Esophagus mucosa (tissue), 1 donor: Measurements from ENCODE around the gene NDUFA13. TPM values are rescaled to one million over a fixed set of nuclear protein-coding genes. Genes with fewer than 3 reads are reported as not detected.

Experiments
- ATAC-seq: fragments of 200-7000 bp; cut with Tn5 transposase; one replicate; pipeline ENCODE4 v1.9.1; 2020
- total RNA-seq: library from RNA; stranded (reverse); gene quantifications from one replicate; pipeline ENCODE4 v1.2.4, GENCODE V29; 2023
- donor health status: DM: yes; HTN: yes; CAD: no.

The NDUFA13 gene
- total RNA-seq, 1 donor from 2014 or later: 314 TPM

- ATAC-seq: no peak
These were observed 18.7 kb downstream of the NDUFA13 start for GRCh38 chr19:19534556-19535265.

GRCh38 chr19:19535311-19536191 is 19.5 kb downstream of the NDUFA13 start:
- no peak for ATAC-seq

- ATAC-seq: no peak
These were observed 21.3 kb downstream of the NDUFA13 start for GRCh38 chr19:19537075-19538048.

DNA sequence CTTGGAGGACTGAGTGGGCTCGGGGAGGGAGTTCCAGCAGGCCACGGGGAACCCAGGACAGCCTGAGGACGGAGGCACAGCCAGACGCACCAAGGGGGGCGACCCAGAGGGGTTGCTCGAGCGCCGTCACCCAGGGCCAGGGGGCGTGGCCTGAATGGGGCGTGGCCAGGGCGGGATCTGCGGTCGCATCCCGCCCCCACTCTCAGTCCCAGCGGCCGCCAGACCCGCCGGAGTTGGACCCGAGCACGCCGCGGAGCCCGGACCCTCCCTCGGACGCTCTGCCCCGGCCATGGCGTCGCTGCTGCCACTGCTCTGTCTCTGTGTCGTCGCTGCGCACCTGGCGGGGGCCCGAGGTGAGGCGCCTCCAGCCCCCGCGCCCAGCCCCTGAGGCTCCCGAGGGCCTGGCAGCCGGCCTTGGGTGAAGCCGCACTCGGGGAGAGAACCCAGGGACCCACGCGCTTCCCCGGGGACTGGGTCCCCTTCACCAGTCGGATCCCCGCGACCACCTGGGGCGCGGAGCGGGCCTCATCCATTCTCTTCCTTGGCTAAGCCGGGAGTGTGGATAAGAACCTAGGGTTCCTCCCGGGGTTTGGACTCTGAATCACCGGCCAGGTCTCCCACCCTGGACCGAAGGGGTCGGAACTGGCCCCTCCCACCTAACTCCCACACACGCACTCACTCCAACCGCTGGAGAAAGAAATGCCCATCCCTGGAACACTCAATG is 22.2 kb downstream of the NDUFA13 start, which contains the start of gene CILP2:
TSS of gene CILP2 (plus strand) at position 205 of the 724 bp plus-strand sequence. CDS start at position 290, 85 bp downstream.
- ATAC-seq: no peak

DNA sequence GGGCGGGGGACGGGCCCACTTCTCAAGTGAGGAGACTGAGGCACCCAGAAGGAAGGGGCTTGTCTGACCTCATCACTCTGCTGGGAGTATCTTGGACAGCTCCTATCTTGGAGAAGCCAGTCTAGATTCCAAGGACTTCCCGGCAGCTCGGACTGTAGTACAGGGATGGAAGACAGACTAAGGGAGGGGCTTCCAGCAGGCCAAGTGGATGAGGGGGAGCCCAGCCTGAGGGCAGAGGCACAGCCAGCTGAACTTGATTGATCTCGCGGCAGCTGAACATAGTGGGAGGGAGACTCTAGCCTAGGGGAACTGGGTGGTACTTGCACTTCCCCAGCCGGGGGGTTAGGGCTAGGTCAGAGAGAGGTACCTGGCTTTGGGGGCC is 22.8 kb downstream of the NDUFA13 start:
- ATAC-seq: no peak

- no peak for ATAC-seq
These were observed 23.7 kb downstream of the NDUFA13 start for GRCh38 chr19:19539698-19540063.

DNA sequence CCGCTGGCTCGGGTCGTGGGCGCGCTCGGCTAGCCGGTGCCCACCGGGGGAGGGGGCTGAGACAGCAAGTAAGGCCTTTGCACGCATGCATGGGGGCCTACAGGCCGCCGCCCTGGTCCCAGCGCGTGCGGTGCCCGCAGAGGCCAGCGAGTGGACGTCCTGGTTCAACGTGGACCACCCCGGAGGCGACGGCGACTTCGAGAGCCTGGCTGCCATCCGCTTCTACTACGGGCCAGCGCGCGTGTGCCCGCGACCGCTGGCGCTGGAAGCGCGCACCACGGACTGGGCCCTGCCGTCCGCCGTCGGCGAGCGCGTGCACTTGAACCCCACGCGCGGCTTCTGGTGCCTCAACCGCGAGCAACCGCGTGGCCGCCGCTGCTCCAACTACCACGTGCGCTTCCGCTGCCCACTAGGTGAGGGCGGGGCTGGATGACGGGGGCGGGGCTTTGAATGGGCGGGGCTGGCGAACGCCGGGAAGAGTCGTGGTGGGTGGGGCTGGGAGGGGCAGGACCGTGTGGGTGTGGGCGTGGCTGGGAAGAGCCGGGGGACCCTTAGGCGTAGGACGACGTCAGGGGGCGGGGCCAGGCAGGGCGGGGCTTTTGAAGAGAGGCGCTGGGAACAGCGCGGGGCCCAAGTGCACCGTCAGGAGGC is 24.2 kb downstream of the NDUFA13 start:
- ATAC-seq: peak; percentile 39

DNA sequence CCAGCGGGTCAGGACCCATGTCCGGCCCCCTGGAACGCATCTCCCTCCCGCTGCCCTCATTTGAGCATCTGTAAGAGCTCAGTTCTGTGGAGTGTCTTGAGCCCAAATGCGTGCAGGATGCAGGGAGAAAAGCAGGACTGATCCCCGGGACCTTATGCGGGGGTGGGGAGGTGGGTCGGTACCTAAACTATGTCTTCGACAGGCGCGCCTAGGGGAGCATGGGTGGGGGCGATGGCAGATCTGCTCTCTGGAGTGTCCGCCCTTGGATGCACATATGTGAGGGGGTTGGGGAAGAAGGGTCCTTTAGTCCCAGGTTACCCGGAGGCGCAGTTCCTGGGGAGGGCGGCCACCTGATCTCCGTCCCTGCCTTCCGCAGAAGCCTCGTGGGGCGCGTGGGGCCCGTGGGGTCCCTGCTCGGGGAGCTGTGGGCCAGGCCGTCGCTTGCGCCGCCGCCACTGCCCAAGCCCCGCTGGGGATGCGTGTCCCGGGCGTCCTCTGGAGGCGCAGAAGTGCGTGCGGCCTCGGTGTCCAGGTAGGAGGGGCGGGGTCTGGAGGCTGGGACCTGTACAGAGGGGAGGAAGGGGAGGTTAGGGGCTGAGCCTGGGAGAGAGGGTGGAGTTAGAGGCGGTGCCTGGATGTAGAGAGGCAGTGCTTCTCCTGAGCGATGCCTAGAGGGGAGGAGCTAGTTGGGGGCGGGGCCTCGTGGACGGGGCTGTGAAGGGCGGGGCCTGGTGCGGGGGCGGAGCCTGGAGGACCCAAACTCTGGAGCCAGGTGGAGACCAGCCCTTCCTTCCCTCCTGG is 24.9 kb downstream of the NDUFA13 start:
- peak; percentile 46 for ATAC-seq

DNA sequence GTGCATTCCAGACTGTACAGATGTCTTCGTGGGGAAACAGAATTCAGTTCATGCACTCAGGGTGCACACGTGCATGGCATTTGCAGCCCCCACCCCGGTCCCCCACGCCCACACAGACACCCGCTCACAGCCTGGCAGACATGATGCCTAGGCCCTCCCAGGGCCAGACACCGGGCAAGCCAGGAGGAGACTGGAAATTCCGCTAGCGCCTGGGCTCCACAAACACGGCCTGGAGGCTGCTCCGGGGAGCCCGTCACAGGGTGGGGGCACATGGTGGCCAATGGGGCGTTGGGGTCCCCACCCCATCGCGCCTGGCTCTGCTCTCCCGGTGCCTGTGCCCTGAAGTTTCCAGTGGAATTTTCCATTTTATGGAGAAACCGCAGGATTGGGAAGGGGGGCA is 25.6 kb downstream of the NDUFA13 start:
- no peak for ATAC-seq

GRCh38 chr19:19542507-19542906 is 26.5 kb downstream of the NDUFA13 start:
- ATAC-seq: no peak

DNA sequence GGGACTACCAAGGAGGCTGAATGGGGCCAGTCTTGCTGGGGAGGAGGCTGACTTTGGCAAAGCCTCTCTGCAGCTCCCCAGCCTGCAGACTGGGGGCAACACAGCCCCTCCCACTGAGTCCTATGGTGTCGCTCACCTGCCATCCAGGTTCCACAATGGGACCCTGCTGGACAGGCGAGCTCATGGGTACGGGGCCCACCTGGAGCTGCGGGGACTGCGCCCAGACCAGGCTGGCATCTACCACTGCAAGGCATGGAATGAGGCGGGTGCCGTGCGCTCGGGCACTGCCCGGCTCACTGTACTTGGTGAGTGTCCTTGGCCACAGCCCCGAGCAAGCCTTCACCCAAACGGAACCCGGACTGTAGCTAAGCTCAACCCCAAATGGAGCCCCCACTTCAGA is 27.1 kb downstream of the NDUFA13 start:
- ATAC-seq: no peak

- no peak for ATAC-seq
These were observed 27.6 kb downstream of the NDUFA13 start for GRCh38 chr19:19543640-19544039.

DNA sequence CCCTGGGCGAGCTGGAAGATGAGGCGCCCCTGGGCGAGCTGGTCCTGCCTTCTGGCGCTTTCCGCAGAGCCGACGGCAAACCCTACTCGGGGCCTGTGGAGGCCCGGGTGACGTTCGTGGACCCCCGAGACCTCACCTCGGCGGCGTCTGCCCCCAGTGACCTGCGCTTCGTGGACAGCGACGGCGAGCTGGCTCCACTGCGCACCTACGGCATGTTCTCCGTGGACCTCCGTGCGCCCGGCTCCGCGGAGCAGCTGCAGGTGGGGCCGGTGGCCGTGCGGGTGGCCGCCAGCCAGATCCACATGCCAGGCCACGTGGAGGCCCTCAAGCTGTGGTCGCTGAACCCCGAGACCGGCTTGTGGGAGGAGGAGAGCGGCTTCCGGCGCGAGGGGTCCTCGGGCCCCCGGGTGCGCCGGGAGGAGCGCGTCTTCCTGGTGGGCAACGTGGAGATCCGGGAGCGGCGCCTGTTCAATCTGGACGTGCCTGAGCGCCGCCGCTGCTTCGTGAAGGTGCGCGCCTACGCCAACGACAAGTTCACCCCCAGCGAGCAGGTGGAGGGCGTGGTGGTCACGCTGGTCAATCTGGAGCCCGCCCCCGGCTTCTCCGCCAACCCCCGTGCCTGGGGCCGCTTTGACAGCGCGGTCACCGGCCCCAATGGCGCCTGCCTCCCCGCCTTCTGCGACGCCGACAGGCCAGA is 28.4 kb downstream of the NDUFA13 start:
- no peak for ATAC-seq

GRCh38 chr19:19544954-19545591 is 29.0 kb downstream of the NDUFA13 start:
- ATAC-seq: no peak

DNA sequence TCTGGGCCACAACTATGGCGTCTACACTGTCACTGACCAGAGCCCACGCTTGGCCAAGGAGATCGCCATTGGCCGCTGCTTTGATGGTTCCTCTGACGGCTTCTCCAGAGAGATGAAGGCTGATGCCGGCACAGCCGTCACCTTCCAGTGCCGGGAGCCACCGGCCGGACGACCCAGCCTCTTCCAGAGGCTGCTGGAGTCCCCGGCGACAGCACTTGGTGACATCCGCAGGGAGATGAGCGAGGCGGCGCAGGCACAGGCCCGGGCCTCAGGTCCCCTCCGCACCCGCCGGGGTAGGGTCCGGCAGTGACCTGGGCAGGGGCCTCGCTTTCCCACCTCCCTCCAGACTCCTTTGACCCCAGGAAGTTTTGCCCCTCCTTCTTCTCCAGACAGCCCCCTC is 29.7 kb downstream of the NDUFA13 start:
- no peak for ATAC-seq

DNA sequence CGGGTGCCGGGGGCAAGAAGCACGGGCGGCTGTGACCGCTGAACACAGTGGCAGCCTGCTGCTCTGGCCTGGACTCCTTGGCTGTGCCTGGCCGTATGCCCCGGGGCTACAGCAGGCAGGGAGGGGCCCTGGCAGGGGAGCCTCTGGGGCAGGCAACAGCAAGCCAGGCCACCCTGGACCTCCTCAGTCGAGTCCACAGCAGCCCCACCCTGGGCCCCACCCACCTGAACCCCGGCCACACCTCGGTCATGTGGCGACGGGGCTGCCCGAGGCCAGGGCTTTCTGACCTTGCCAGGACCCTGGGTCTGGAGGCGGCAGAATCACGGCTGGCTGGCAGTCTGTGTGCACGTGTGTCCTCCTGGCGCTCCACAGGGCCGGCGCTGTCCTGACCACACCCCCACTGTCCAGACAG is 30.7 kb downstream of the NDUFA13 start:
- ATAC-seq: peak; percentile 22

DNA sequence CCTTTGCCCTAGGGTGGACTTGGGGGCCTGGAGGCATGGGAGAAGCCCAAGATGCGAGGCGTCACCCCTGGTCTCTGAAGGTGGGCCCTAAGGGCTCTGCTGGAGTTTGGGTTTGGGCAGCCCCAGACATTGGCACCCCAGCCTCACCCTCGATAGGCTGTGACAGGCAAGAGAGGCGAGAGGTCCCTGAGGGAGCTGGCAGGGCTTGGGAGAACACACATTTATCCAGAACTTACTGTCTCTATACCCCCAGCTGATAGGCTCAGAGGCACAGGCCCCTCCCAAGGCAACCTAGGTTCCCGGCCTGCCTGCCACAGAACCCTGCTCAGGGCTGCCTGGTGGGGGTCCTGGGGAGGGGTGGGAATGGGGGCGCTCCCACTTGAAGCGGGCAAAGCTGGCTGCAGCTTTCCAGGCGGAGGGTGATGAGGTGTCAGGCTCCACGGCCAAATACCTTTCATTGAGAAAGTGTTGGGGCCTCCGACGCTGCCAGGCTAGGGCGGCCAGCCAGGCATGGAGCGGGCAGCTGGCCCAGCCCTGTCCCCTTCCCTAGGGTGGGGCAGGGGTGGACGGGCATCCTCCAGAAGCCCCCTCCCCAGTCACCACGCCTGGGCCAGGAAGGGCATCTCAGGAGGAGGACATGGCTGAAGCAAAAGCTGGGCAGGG is 31.8 kb downstream of the NDUFA13 start:
- no peak for ATAC-seq

DNA sequence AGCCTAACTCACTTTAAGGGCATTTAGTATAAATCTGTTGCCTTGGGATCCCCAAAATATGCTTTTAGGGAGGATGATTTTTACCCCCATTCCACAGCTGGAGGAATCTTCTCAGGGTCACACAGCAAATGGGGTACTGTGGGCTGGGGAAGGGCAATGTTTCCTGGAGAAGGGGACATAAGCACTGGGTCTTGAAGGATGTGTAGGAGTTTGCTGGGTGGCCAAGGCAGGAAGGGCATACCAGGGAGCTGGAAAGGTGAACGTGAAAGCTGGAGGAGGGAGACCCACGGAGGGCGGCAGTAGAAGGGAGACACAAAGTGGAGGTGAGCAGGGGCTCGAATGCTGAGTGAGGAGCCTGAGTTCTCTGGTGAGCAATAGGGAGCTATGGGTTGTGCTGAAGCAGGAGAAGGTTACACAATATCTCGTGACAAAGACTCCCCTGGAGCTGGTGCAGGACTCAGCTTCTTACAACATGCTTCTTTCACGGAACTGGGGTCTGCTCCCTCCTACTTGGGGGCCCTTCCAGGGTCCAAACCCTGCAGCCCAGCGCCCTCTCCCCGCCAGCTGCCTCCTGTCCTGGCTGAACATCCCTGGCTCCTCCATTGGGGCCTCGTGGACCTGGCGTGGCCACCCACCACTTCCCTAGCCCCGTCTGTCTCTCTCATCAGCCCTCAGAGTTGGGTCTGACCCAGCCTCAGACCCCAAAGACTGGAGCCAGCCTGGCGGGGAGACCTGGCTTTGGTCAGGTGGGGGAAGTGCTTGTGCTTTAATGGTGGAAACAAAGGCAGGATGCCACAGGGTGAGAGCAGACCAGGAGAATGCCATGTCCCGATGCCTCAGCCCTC is 33.1 kb downstream of the NDUFA13 start:
- ATAC-seq: no peak
